HG03196 (cell line): ENCODE data around the gene TNFRSF13B.
"Not testable (repeated sequence)": the region's sequence is repeated elsewhere in the genome, so short reads cannot be mapped to it uniquely, and the experiment has no call there.

Source experiments
- ATAC-seq: cut with Tn5 transposase; IDR thresholded peaks from one replicate; pipeline ENCODE4 v1.9.1; 2021; ENCODE audit not compliant: unreplicated experiment

The TNFRSF13B gene

DNA sequence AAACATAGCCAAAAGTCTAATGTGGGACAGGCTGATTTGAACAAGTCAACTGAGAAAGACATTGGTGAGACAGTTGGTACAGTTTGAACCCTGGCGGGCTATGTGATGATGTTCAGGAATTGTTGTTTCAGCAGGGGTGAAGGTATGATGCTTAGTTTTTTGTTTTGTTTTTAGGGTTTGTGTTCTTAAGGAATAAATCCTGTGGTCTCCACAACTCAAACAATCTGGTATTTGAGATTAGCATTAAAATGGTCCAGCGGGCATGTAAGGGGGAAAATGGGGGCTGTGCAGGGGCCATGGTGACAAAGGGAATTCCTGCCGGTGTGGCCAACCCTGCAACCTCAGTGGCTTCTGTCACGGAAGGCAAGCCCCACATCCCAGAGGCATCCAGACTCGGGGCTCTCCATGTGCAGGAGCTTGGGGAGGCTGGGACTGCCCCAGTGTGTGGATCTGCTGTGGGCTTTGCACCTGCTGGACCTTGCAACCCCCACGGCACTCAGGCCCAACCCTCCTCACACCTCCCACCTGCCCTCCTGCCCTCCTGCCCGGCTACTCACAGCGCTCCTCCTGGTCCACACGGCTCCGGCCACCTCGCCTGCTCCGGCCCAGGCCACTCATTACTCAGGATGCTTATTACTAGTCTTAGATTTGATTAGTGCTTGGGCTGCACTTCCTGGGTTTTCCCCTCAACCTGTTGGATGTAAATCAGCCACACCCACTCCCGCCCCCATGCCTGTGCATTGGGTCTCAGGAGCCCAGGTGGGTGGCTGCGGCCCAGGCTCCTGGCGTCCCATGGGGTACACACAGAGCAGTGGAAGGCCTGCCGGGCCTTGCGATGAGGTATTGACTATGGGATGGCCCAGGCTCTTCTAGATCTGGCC is at the start of gene TNFRSF13B:
Gene TNFRSF13B (minus strand): TSS at position 661 of the 881 bp plus-strand sequence. CDS start 43 bp downstream, at position 618.
- peak; percentile 25 for ATAC-seq

DNA sequence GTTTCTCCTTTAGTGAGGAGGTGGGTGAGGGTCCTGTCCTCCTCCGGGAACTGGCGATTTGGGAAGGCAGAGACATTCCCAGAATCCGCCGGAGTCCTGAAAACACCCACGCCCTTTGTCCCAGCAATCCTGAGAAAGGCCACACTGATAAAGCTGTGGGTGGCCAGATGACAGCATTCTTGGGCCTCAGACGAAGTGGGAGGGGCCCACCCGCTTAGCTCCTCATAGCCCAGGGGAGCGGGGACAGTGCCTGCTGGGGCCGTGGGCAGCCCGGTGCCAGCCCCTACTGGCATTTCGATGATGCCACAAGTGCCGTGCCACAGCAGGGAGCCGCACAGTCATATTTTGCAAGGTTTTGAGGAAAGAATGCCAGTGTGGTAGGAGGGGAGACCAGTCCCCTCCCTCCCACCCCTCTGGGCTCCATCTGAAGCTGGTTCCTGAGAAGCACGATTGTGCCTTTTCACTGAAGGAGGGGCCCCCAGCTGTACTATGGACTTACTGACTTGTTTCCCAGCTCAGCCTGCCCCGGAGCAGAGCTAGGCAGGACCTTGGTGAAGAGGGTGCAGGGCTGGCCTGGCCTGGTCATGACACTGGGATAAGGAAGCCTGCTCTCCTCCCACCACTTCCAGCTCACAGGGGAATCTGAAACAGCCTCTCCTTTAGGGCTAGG is 49.4 kb upstream of the TNFRSF13B start:
- ATAC-seq: no peak

DNA sequence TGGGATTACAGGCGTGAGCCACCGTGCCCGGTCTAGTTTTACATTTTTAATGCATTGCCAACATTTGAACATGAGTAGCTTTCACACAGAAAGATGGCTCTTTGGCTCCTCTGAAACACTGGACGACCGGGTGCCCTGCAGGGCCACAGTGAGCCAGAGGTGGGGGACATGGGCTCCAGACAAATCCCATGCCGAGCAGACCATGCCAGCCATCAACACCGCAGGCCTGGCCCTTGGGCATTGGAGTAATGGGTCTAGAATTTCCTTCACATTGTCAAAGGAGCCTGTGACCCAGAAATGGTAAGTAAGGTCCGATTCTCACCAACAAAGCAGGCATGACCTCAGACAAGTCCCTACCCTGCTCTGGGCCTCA is 48.9 kb upstream of the TNFRSF13B start:
- no peak for ATAC-seq

DNA sequence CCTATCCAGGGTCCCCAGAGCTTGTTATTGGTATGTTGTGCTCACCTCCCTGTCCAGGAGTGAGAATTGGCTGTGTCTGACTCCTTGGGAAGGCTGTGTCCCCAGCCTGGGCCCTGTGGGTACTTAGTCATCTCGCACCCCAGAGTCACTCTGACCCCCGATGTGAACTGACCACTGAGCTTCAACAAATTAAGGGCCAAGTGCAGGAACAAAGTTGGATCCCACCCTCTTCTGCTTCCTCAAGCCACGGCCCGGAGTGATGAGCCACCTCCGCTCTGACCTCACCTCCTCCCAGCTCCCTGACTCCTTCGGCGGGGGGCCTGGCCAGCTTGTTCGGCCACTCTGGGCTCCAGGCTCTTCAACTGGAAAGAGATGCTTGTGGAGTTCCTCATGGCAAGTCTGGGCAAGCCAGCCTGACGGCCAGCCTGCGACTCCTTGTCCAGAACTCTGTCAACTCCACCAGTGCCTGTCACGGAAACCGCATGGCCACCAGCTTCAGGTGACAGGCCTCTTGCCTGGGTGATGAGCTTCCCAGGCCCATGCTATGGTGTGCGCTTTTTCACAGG is 48.1 kb upstream of the TNFRSF13B start:
- ATAC-seq: no peak

DNA sequence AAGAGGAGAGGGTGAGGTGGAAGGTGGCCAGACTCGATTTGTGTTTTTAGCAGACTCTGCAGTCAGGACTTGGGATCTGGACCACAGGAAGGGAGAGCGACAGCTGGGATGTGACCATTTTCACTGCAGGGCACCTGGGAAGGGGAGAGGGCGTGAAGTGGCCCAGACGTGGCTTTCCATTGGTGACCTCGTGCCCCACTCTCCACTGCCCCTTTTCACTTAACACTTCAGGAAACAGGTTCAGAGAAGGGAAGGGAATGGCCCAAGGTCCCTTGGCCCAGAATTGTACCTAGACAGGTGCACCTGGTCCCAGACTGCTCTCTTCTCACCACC is 47.5 kb upstream of the TNFRSF13B start:
- no peak for ATAC-seq

DNA sequence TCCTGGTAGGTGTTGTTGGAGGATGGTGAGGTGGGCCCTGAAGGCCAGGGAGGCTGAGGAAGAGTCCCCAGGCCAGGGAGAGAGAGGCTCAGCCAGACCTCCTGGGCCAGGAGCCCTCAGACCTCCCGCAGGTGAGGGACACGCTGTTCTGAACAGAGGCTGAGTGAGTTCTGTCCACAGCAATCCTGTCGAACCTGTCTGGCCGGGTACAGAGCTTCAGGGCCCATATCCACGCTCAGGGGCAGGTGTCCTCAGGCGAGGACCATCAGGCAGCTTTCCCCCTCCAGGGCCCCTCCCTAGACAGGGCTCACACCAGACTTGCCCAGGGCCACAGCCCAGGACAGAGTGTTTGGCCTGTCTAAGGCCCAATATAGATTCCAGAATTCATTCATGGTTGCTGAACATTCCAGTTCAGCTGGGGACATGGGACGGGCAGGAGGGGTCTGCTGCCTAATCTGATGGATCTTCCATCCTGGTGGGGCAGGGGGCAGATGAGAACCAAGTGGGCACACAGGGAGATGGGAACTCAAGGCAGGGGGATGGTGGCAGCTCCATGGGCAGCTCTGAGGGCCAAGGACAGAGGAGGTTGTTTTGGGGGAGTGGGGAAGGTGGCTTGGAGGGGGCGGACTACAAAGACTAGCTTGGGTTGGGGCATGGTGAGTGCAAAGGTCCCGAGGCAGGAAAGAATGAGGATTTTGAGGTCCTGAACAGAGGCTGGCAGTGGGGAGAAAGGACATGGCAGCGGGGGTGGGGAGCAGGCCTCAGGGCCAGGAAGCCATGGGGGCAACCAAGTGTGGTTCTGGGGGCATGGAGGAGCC is 46.9 kb upstream of the TNFRSF13B start:
- no peak for ATAC-seq

DNA sequence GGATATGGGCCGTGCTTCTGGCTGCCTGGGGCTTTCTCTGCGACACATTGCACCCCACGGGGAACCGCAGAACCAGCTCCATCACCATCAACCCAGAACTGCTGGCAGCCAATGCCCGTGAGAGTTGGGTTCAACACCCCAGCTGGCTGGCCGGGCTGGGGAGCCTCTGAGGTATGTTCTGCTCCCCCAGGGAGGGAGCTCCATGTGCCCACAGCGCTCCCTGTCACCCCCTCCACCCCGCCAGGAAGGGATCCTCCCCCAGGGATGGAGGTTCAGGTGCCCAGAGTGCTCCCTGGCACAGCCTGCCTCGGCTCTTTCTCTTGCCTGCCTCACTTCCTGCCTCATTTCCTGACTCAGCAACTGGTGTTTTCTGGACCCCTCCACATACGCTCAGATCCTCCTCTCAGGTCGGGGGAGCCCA is 46.1 kb upstream of the TNFRSF13B start:
- ATAC-seq: no peak

DNA sequence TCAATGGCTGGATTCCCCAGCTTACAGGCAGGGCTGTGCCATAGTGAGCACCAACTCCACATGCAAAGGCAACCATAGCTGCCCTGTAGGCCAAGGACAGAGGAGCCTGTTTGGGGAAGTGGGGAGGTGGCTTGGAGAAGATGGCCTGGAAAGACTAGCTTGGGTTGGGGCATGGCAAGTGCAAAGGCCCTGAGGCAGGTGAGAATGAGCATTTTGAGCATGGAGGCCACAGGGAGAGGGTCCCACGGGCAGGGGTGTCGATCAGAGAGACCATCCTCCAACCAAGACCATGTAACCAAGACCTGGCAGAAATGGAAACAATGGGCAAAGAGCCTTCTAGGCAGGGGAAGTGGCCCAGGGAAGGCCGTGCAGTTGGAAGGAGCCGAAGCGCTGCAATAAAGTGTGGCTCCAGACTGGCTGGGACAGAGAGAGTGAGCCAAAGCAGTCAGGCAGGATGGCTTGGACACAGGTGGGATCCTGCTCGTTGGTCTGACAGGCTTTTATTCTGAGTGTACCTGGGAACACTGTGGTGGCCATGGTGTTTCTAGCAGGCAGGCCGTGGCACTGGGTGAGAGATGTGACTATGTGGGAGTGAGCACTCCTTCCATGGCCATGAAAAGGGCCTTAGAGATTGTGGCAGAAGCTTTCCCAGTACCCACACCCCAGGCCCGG is 45.6 kb upstream of the TNFRSF13B start:
- no peak for ATAC-seq

DNA sequence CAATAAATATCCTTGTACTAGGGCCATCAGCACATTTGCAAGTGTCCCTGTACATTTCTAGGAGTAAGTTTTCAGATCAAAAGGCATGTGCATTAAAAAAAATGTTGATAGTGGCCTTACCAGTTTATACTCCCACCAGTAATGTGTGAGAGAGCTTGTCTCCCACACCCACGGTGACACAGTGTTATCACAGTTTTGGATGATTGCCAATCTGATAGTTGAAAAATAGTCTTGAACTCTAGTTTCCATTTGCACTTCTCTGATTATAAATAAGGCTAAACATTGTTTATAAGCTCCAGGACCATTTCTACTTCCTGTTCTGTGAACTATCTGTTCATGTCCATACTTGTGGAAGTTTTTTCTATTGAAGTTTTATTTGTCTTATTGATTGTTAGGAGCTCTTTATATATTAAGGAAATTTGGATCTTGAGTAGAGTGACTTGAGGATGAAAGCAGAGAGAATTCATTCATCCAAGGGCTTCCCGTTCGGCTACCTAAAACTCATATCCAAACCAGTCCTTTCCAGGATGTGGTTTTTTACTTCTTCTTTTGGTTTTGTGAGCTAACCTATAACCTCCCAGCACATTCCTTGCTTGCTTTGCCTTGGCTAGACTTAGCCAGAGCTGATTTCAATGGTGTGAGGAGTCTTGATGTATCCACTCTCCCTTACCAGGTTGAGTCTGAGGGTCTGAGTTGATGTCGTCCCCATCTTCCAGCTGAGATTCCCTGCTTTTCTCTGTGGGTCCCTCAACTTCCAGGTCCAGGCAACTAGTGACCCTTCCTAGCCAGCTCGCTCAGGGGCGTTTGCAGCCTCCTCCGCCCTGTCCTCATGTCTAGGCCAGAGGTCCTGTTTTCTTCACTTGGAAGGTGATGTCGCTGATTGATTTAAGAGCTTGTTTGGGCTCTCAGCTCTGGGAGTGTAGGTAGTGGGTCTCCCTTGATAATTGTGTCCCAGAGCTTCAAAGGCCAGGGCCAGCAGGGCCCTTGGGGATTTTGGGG is 44.6 kb upstream of the TNFRSF13B start:
- not testable (repeated sequence) for ATAC-seq

DNA sequence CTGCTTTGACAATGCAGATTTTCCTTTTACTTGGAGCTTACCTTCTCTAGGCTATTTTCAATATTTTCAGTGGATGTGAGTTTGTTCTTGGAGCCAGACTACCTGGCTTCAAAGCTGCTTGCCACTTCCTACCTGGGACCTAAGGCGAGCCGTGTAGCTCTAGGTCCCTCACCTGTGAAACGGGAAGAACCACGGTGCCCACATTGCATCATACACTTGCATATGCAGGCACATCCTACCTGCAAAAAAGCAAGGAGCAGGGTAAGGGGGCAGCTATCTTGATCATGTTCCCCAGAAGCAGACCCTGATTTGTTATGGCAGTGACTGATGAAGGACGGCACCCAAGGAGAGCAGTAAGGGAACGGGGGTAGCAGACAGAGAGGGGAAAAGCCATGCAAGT is 43.3 kb upstream of the TNFRSF13B start:
- no peak for ATAC-seq

DNA sequence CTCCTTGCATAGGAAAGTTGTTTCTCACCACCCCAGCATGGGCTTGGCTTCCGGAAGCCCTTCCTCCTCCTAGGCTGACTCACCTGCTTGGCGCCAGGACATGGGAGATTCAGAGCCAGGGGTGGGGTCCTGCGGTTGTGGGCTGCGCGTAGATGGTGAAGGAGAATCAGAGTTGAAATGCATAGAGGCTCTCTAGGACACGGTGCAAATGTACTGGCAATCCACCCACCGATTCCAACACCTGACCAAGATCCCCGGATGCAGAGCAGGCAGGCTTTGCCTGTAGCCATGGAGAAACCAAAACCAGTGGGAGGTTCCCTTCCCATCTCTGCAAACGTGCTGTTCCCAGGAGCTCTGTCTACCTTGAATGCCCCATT is 42.8 kb upstream of the TNFRSF13B start:
- not testable (repeated sequence) for ATAC-seq

DNA sequence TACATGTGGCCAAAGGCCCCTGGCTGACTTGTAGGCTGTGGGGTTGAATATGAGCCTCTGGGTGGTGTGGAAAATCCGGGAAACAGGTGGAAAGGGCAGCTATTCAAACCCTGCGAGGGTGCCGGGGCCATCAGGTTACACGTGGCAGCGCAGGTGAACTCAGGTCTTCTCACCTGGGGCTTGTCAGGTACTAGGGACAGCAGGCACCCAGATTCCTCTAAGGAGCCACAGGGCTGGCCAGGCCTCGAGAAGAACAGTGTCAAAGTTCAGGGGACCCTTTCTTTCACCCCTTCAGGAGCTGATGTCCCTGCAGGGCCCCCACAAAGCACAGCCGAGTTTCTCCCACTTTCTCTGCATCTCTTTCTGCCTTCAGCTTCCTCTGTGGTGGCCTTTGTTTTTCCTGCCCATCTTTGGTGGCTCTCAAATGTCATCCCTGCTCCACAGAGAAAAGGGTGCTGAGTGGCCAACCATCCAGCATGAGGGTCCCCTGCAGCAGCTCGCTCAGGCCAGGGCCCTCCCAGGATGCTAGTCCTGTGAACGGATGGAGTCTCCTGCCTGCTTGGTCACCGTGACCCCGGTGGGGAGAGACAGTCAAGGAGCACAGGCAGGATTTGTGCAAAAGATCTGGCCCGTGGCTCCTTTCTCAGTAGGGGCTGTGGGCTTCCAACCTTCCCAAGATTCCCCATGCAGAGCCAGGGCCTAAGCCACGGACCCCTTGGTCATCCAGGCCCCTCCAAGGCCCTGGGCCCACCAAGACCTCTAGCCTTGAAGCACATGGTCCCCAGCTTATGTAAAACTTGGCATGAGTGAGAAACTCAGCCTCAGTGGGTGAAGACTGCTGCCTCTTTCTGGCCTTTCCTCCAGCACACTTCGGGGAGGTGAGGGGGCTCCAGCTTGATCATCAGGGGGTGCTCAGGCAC is 42.2 kb upstream of the TNFRSF13B start:
- ATAC-seq: not testable (repeated sequence)

DNA sequence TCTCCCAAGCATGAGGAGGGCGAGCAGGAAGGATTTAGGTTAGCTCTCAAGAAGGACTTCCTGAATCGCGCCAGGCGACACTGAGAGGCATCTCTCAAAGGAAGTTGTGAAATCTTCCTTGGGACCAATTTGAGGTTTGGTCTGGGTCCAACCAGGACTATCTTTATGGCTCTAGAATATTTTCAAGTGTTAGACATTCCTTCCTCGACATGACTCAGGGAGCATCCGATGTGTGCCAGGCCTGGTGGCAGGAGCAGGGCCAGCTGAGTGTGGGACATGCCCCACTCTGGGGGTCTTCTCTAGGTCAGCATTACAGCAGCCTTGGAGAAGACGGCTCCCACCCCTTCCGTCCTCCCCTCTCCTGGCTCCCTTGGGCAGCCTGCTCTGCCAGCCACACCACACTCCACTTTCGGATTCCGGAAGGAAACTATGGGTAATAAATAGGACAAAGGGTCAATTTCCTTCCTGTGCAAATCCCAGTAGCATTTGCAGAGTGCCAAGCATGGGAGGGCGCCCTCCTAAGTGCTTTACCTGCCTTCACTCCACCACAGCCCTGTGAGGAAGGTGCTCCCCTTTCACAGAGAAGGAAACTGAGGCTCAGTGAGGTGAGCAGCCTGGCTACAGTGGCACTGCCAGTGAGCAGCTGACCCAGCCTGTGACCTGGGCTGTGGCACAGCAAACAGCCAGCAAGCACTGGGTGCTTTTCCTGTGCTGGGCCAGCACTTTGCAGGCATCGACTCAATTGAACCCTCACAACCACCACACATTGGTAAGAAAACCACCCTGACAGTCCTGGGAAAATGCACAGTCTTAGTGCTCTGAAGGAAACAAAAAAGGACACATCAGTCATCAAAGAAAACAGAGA is 39.4 kb upstream of the TNFRSF13B start:
- ATAC-seq: not testable (repeated sequence)

DNA sequence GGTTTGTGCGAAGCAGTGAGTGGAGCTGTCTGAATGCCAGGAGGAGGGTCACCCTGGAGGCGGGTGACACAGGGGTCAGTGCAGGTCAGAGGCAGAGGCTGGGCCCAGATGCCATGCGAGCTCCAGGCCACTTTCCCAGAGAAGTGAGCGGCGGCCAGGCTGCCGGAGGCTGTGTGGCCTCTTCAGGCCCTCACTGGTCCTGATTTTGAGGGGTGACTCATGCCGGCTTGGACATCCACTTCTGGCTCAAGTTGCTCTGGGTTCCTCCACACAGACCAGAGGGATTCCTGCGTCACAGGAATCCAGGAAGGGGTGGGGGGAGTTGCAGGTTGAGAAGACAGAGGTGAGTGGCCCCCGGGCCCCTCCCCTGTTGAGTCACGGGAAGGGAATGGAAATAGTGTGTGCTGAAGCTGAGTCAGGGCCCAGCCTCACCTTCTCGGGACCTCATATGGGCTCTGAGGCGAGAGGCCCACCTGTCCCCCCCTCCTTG is 38.7 kb upstream of the TNFRSF13B start:
- not testable (repeated sequence) for ATAC-seq

DNA sequence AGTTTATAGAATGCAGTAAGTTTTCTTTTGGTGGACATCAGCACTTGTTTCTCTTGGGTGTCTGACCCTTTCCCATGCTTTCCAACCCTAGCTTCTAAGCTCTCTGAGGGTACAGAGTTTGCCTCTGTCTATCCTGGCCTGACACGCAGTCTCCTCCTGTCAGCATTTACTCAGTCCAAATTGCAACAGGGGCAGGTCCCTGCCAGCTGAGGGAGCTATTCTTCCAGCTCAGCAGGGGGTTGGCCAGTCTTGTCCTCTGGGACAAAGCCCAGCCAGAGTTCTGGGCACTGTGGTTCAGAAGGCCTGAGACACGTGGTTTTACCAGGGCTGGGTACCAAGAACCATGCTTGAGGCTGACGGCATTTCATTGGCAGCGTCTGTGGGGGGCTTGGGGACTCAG is 38.1 kb upstream of the TNFRSF13B start:
- ATAC-seq: not testable (repeated sequence)

DNA sequence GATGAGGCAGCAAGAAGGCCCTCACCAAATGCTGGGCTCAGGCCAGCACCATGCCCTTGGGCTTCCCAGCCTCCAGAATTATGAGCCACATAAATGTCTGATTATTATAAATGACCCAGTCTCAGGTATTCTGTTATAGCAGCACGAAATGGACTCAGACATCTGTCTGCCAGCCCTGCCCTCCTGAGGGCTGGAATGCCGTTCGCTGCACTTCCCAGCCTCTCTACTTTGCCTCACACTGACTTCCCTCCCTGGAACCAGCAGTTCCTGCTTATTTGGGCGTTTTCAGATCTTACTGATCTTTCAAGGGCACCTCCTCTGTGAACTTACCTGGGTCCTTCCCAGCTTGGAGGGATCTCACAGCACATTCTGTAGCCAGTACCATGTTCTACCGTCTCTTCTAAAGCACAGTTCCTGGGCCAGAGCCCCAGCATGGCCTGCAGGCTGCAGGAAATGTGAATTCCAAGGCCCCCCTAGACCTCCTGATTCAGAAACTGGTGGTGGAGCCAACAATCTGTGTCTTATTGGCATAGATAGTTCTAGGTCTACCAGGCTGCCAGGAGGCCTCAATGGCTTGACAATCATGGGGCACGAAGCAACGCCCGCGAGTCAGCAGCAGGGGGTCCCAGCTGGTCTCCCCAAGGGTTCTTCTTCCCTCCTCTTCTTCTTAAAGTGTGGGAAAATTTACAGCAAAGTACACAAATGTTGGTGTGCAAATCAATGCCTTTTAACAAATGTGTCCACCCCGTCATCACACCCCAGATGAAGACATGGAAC is 36.9 kb upstream of the TNFRSF13B start:
- ATAC-seq: not testable (repeated sequence)
